CD4-positive, alpha-beta T cell treated with Interleukin-4 for 4 hours (primary cell): Measurements from ENCODE around the gene AQP3.
"Not testable (repeated sequence)": the region's sequence is repeated elsewhere in the genome, so short reads cannot be mapped to it uniquely, and the experiment has no call there.

Experiments used
- DNase-seq: peaks from one replicate; pipeline ENCODE4 v3.0.0-alpha.2; 2020

AQP3 gene

GRCh38 chr9:33408087-33408486 lies 39.3 kb downstream of the AQP3 start:
- no peak for DNase-seq

- DNase-seq, result no peak
Measured at GRCh38 chr9:33407061-33407460, 40.3 kb downstream of the AQP3 start.

GRCh38 chr9:33404788-33405362 lies 42.5 kb downstream of the AQP3 start:
- DNase-seq, result no peak

GRCh38 chr9:33403941-33404787 lies 43.2 kb downstream of the AQP3 start:
- DNase-seq, result no peak

- DNase-seq, result not testable (repeated sequence)
Measured at GRCh38 chr9:33402371-33402770, 45.0 kb downstream of the AQP3 start, which contains the start of gene AQP7. Gene AQP7, minus strand, starts transcription at chr9:33402568. Its CDS starts 1,306 bp downstream, at chr9:33401262.

GRCh38 chr9:33401809-33402208 lies 45.6 kb downstream of the AQP3 start:
- DNase-seq, result not testable (repeated sequence)

GRCh38 chr9:33399047-33399446 lies 48.3 kb downstream of the AQP3 start:
- DNase-seq, result not testable (repeated sequence)

- DNase-seq, result not testable (repeated sequence)
Measured at GRCh38 chr9:33397801-33398200, 49.6 kb downstream of the AQP3 start.

- DNase-seq, result not testable (repeated sequence)
Measured at GRCh38 chr9:33395159-33395879, 52.1 kb downstream of the AQP3 start.

- DNase-seq, result not testable (repeated sequence)
Measured at GRCh38 chr9:33393986-33394385, 53.4 kb downstream of the AQP3 start.

- no peak for DNase-seq
Measured at GRCh38 chr9:33393581-33393980, 53.8 kb downstream of the AQP3 start.

GRCh38 chr9:33392591-33393021 lies 54.8 kb downstream of the AQP3 start:
- DNase-seq, result not testable (repeated sequence)
